GM19328 (cell line): ENCODE data around the gene NTSR1.

Source experiments
- ATAC-seq: cut with Tn5 transposase; IDR thresholded peaks from one replicate; pipeline ENCODE4 v1.9.1; 2021; ENCODE audit warnings: mild to moderate bottlenecking, moderate library complexity; ENCODE audit not compliant: unreplicated experiment

Gene NTSR1

DNA sequence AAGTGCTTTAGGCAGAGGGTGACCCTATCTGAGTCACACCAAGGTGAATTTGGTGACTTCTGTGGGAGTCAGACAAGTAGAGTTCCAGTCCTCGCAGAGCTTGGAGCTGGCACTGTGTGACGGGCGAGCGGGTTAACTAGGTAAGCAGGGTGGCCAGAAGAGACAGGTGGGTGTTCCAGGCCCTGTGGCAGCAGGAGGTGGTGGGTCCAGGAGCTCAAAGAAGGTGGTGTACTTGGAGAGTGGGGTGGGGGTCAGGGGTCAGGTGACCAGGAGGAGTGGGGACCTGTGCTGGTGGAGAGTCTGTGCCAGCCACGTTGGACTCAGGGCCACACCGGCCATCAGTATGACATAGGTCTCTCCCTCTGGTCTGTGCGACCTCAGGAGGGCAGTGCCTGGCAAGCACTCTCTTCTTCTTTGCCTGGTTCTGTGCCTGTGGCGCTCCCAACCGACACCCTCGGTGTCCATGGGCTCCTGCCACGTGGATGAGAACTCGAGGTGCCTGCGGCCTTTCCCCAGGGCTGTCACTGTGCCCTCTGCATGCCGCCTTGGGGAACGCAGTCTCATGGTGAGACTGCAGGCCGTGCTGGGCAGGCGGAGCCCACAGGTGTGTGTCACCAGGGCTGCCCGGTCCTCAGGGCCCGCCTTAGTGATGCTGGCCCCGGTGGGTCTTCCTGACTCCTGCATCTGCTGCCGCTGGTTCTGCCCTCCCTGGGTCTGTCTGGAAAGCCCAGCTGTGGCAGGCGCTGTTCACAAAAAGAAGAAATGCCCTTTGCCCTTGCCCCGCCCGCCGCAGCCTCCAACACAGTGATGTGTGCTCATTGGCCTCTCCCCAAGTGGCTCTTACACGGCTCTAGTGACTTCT, 89.3 kb downstream of the NTSR1 start:
- no peak for ATAC-seq

DNA sequence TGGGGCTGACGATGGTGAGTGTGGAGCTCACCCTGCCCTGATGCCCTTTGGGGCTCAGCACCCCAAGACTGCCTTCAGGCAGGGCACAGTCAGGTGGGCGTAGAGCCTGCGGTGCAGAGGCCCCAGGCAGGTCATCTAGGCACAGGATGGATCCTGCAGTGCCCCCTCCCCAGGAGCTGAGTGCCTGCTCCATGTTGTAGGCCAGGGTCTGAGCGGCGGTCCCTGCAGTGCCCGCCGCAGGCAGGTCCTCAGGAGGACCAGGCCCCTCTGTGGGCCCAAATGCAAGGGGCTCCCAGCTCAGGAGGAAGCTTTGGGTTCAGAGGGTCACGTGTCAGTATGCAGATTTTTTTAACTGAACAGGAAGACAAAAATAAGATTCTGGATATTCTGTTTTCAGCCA, 90.4 kb downstream of the NTSR1 start:
- no peak for ATAC-seq

DNA sequence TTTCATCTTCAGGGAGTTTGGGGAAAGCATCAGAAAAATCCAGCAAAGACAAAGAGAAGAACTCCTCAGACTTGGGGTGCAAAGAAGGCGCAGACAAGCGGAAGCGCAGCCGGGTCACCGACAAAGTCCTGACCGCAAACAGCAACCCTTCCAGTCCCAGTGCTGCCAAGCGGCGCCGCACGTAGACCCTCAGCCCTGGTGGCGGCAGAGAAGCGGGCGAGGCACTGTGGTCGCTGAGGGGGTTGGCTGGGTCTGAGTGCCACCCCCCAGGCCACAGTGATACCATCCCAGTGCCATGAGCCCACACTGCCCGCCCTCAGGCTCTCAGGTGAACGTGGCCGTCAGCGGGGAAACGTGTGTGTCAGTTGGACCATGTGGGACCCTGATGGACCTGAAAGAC, 90.8 kb downstream of the NTSR1 start:
- ATAC-seq: no peak

DNA sequence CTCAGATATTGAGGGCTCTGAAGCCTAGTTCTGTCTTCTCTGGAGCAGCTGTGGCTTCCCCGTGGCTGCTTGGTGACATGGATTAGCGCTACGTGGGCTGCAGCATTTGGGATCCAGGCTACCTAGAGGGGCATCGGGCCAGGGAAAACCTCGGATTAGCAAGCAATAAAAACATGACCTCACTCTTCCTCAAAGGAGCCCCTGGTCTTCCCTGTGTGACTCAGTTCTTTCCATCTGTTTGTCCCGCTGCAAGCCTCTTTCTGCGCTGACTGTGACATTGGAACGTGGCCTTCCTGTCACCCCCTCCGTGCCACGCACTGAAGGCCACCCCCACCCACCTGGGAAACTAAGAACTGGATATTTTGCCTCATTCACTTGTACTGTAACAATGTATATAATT, 91.2 kb downstream of the NTSR1 start:
- no peak for ATAC-seq

DNA sequence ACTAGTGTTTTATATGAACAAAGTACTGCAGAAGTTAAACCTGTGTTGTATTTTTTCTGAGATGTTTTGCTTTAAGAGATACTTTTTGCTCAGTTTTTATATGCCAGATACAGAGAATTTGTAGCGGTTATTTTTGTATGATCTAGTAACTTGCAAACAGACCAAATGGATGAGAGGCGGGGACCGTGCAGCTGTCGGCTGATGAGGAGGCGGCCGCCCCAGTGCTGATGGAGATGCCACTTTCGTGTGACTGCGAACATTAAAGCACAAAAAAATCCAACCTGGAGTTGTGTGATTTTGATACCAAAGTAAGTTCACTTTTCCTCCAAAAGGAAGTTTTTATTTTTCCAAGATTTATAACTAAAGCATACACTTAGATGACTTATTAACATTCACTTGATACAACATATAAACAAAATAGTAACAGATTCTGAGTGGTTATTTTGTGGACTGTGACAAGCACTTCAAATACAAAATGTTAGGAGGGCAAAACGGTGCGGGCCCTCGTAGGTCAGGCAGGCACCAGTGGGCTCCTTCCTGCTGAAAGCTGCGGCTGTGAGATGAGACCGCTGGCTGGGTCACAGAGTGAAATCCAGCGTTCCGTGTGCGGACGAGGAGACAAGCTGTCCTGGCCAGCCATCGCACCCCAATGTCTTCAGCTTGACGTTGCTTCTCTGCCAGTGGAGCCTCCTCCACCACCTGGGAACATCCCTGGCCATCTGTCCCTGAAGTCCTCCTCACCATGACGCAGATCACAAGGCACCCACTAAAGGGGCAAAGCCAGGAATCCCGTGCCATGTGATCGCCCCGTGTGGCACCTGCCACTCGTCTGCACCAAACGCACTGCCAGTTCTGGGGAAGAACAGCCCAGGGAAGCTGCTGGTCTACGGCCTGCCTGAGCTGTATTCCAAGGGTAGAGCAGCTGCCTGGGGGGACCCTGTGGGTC, 92.0 kb downstream of the NTSR1 start:
- no peak for ATAC-seq

DNA sequence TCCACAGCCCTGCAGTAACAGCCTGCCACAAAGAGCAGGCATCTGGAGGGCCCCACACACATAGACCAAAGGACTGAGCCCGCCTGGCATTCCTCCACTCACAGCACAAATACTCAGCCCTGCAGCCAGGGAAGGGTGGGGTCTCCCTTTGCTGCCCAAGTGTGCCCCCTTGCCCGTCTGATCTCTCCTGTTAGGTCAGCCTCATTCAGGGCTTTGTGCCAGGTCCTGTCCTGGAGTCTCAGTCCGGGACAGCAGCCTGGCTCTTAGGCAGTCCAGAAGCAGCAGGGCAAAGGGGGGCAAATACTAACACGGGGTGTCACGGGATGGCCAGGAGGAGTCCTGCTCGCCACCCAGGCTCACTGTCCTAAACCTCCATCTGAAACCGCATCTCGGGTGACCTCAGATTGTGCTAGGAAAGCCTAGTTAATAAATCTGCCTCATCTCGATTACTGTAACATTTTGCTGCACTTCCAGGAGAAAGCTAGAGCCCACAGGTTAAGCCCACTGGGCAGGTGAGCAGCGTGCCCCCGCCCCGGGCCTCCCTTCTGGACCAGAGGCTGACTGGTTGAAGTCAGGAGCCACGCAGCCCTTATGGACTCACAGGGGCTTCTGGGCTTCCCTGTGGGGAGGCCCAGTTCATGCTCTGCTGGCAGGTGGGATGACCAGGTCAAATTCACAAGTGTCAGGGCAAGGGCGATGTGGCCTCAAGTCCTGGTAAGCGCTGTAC, 92.8 kb downstream of the NTSR1 start:
- no peak for ATAC-seq

DNA sequence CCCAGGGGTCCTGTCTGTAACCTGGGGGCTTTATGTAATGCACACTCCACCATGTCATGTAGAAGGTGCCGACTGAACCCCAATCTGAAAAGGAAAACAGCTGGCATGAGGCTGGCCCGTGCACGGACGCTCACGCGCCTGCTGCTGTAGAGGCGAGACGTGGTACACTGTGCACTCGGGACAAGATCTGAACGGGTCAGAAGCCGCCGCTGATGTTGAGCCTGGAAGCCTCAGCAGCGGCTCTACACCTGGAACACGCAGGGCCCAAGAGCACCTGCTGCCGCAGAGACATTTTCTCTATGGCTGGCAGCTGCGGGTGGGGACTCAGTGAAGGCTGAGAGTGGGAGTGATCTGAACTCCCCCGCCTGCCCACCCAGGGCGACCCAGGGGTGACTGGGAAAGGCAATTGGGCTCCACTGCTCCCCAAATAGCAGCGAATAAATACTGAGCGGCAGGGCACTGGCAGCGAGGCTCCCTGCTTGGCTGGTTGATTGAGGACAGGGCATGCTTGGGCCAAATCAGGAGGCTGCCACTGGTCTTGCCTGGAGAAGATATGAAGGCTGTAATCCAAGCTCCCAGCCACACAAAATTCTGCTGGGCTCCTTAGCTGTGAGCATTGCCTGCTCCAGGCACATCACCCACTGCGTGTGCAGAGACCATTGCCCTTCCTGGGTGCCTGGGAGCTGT, 93.5 kb downstream of the NTSR1 start:
- no peak for ATAC-seq

DNA sequence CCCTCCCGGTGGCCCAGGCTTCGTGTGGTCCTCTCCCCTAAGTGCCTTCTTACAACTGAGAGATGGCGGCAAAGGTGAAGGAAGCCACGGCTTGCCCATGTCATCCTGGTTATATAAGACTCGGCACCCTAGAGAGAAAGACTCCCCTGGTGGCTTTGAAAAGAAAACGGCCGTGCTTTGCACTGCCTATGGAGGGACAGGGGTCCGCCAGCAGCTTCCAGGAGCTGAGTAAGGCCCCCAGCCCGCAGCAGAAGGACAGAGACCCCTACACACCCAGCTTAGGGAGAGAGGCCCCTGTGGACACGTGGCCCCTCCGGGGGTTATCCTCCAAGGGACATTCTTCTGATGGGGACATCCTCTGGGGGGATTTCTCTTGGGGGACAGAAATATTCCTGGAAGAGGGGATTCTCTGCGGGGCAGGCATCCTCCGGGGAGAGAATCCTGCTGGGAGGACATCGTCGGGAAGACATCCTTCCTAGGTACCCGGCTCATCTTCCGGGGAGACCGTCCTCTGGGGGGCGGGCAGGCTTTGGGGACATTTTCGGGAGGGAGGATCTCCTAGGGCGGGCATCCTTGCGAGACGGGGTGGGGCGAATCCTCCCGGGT, 95.5 kb downstream of the NTSR1 start:
- no peak for ATAC-seq

DNA sequence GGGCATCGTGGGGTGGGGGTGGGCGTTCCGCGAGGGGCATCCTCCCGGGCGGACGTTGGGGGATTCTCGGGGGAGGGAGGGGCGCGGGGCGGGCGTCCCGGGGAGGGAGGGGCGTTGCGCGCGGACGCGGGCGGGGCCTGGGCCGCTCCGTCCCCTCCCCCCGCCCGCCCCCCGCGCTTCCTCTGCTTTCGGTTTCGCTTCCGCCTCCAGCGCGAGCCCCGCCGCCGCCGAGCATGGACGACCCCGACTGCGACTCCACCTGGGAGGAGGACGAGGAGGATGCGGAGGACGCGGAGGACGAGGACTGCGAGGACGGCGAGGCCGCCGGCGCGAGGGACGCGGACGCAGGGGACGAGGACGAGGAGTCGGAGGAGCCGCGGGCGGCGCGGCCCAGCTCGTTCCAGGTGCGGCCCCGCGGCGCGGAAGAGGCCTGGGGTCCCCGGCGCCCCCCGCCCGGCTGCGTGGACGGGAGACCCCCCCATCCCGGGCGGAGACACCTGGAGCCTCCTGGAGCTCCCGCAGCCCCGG, 96.1 kb downstream of the NTSR1 start, which contains the start of gene OGFR:
OGFR (plus strand) TSS at position 209 of the 528 bp plus-strand sequence; CDS start at position 234, 25 bp downstream.
- no peak for ATAC-seq

DNA sequence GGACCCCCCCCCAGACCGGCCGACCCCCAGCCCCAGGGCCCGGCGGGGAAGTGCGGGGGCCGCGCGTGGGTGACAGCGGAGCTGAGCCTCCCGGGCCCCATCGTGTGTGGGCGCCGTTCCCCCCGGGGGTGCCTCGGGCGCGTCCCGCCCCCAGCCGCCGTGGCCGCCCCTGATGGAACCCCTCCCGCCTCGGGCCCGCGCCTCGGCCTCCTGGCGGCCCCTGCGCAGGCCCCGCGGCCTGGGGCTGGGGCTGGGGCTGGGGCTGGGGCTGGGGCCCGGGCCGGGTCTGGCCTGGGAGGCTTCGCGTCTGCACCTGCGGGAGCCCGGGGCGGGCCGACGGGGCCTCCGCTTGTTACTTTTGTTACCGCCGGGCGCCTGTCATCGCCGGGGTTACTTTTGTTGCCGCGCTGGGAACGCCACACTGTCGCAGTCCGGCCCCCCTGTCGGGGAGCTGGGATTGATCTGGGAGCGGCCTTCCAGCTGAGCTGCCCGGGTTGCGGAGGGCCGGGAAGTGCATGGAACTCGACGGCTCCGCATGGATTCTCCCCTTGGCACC, 96.6 kb downstream of the NTSR1 start:
- no peak for ATAC-seq

DNA sequence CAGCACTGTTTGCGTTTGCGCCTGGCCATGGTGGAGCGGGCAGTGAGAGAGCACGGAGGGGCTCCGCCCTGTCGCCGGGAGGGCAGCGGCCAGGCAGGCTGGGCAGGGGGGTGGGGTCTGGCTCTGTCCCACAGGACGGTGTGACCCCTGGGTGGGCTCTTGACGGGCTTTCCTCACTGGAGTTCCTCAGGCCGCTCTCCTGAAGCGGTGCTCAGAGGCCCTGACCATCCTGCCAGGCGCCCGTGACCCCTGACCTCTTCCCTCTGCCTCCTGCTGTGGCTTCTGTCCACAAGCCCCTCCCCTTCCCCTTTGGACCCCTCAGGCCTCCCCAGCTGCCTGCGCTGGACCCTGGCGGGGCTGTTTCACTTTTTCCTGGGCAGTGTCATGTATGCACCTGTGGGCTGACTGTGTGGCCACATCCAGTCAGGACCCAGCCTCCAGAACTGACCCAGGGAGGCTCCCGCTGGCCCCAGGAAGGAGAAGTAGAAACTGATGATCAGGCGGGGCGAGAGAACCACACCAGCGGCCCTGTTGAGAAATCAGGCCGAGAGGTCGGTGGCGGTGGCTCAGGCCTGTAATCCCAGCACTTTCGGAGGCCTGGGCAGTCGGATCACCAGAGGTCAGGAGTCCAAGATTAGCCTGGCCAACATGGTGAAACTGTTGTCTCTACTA, 97.2 kb downstream of the NTSR1 start:
- ATAC-seq: no peak

DNA sequence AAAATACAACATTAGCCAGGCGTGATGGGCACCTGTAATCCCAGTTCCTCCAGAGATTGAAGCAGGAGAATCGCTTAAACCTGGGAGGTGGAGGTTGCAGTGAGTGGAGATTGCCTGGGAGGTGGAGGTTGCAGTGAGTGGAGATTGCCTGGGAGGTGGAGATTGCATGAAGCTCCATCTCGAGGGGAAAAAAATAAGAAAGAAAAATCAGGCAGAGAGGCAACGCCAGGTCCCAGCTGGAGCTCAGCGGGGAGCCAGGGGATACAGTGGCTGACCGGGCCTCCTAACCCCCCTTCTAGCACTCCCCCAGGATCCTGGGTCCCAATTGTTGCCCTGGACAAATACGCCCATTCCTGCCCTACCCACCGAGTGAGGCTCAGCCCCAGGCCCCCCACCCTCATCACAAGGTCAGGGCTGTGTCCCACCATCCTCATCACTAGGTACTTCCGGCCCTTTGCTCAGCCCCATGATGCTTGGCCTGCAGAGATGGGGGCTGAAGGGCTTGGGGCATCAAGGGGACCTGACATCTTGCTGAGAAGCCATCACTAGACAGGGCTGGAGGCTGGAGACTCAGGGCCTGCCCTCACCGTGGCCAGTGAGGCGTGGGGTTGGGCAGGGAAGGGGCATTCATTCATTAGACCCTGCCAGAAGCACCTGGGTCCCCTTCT, 97.9 kb downstream of the NTSR1 start:
- no peak for ATAC-seq

DNA sequence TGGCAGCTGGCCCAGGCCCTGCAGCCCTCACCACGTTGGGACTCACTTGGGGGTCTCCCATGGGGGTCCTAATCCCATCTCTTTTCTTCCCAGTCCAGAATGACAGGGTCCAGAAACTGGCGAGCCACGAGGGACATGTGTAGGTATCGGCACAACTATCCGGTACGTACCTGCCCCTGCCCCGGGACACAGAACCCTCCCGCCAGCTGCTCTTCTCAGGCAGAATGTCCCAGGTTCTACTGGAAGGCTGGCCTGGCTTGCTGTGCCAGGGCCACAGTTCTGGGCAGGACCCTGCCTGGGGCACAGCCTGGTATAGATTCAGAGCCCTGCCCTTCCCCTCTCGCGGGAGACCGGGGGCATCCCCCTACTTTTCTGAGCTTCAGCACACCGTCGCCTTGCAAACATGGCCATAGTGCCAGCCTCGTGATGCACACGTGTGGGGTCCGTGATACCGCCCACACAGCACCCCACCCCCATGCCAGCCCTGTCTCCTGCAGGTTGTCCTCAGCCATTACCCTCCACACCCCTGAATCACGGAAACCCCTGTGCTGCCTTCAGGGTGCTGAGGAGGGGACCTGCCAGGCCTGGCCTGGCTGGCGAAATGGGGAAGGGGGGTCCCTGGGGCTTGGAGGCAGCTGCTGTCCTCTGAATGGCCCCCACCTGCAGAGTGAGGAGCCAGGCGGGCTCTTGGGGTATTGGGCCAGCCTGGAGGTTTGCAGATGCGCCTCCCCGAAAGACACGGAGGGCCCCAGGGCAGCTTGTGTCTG, 99.0 kb downstream of the NTSR1 start:
- ATAC-seq: no peak

DNA sequence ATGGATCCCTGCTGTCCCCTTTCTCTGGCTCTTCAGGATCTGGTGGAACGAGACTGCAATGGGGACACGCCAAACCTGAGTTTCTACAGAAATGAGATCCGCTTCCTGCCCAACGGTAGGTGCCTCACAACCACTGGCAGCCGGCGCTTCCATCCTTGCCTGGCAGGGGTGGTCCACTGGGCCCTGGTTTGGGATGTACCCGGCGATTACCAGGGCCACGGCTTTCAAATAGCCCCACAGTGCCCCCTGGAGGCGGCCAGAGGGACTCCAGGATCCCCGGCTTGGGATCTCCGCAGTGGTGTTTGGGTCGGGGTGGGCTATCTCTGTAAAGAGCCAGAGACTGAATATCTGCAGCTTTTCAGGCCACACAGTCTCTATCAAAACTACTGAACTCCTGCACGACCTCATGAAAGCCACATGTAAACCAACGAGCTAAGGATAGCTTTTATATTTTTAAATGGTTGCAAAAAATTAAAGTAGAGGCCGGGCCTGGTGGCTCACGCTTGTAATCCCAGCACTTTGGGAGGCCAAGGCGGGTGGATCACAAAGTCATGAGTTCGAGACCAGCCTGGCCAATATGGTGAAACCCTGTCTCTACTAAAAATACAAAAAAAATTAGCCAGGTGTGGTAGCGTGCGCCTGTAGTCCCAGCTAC, 99.7 kb downstream of the NTSR1 start:
- ATAC-seq: no peak

DNA sequence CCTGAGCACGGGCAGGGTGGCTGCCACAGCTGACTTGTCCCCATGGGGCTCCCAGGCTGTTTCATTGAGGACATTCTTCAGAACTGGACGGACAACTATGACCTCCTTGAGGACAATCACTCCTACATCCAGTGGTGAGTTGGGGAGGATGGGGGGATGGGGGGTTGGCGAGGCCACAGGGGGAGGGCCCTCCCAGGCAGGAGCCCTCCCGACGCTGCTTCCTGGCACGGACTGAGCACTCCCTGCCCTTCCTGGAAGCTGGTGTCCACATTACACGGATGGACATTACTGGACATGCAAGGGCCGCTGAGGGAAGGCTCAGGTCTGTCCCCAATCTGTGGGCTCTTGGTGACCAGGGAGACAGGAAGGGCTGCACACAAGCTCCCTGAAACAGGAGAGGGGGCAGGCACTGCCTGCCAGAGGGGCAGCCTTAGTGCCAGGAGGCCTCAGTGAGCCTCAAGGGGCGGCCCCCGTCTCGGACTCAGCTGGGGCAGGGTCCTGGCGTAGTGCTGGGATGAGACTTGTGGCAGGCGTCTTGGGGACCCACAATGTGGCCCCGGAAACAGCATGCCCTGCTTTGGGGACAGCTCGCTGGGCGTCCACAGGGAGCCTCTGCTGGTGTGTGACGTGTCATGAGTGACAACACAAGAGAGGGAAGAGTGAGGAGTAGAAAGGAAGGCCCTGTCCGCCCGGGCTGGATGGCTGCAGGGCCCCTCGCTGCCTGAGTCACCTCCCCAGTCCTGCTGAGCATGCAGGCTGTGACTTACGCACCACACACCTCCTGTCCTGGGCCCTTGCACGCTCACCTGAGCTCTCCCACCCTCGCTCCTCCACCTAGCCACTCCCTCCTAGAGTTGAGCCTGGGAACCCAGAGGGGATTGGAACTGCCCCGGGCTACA, 101.1 kb downstream of the NTSR1 start:
- ATAC-seq: no peak

DNA sequence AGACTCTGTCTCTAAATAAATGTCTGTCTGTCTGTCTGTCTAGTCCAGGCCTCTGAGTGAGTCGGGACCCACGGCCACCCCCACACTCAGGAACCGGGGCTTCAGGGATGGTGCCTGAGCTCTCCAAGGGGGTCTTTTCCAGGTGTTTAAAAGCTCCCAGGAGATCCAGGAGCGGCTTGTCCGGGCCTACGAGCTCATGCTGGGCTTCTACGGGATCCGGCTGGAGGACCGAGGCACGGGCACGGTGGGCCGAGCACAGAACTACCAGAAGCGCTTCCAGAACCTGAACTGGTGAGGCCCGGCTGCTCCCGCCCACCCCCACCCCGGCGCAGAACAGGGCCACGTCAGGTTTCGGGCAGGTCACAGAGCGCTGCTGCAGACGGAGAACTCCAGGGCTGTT, 102.7 kb downstream of the NTSR1 start:
- ATAC-seq: no peak
